DMS53 (cell line): ENCODE data around the gene GP2.
"Not testable (repeated sequence)": the region's sequence is repeated elsewhere in the genome, so short reads cannot be mapped to it uniquely, and the experiment has no call there.

Source experiments
- DNase-seq: peaks from one replicate; lab custom pipeline; 2025; lab: John Stamatoyannopoulos, UW

The GP2 gene

GRCh38 chr16:20325005-20325404 lies 2.3 kb downstream of the GP2 start:
- DNase-seq: no peak

DNA sequence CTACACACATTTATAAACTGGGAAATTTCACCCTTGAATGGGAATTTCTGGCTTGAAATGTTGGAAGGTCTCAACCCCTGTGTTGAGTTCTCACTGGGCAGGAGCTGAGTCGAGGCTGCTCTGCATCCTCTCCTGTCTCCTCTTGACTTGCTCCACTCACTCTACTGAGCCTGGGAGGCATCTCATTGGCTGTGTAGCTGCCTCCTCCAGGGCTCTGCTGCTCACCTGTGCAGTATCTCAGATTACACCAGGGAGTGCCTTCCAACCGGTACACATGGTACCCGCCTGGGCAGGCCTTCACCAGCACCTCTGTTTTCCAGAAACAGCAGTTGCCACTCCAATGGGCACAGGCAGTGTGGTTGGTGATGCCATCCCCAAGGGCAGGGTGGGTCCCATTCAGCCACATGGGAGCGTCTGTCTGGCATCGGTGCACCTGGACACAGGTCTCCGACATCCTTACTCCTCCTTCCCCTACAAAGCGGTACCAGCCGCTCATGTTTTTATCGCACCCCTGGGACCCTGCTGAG lies 3.7 kb downstream of the GP2 start:
- DNase-seq: no peak

GRCh38 chr16:20322696-20323095 lies 4.6 kb downstream of the GP2 start:
- no peak for DNase-seq

GRCh38 chr16:20321671-20322070 lies 5.6 kb downstream of the GP2 start:
- DNase-seq: no peak

DNA sequence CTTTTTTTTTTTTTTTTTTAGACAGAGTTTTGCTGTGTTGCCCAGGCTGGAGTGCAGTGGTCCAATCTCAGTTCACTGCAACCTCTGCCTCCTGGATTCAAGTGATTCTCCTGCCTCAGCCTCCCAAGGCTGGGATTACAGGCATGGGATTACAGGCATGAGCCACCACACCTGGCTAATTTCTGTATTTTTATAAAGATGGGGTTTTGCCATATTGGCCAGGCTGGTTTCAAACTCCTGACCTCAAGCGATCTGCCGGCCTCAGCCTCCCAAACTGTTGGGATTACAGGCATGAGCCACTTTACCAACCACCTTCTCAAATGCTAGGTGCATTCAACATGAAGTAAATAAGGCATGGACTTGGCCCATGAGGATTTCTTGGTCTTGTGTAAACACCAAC lies 6.3 kb downstream of the GP2 start:
- DNase-seq: not testable (repeated sequence)

DNA sequence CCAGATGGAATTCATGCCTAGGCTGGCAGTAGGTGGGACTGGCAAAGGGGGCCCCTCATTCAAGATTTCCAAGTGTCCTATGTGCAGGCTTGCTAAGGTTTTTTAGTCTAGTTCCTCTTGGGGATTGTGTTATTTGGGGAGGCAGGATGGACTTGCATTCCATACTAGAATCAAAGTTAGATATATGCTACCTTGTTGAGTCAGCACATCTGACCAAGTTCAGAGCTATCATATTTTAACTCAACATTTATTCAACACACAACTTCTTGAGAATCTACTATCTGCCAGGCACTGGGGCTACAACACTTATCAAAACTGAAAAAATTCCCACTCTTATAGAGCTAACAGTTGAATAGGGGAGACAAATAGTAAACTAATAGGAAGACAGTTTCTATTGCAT lies 6.7 kb downstream of the GP2 start:
- no peak for DNase-seq

DNA sequence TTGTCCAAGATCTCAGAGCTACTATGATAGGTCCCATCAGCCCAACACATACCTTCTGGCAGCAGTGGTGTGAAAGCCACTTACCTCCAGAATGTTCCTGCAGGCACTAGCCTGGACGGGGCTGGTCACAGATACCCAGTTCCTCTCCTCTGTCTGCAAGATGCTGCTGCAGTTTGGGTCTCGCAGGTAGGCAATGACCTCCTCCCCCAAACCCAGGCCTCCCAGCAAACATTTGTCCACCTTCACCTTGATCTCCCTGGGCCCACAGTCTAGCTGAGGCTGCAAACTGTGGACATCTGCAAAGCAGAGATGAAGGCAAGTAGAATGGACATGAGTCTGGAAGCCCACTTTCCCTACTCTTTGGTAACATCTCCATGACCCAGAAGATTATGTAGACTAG lies 7.1 kb downstream of the GP2 start:
- DNase-seq: no peak

DNA sequence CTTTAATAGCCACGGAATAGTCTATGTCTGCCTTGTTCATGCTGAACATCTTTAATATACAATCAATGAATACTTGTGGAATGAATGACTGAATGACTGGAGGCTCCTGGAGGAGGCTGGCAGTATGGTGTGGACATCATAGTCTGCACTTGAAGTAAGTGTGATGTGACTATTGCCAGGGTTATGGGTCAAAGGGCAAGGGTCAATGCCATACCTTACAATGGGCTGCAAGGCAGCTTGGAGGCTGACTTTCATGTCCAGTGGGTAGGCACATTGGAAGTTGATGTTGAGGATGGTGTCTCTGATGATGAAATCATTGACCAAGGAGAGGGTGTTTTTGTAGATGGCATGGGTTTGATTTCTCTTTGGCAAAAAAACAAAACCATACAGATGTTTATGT lies 7.9 kb downstream of the GP2 start:
- DNase-seq: no peak

DNA sequence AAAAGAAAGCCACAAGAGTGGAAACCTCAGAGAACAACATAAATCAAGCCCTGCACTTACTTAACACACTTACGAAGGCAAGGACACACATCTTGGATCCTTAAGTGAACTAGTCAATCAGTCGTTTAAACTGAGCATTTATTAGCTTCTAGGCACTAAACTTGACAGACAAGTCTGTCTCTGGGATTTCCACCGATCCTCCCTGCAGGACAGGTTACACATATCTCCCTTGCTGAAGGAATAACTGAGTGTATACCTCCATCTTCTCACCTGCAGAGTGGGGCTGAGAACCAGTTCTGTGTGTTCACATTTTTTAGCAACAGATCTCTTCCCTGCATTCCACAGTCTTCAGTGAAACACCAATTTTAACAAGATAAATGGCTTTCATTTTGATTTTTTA lies 8.9 kb downstream of the GP2 start:
- DNase-seq: no peak

- DNase-seq: no peak
Measured at GRCh38 chr16:20318006-20318405, 9.3 kb downstream of the GP2 start.

- DNase-seq: no peak
Measured at GRCh38 chr16:20317117-20317516, 10.2 kb downstream of the GP2 start.

DNA sequence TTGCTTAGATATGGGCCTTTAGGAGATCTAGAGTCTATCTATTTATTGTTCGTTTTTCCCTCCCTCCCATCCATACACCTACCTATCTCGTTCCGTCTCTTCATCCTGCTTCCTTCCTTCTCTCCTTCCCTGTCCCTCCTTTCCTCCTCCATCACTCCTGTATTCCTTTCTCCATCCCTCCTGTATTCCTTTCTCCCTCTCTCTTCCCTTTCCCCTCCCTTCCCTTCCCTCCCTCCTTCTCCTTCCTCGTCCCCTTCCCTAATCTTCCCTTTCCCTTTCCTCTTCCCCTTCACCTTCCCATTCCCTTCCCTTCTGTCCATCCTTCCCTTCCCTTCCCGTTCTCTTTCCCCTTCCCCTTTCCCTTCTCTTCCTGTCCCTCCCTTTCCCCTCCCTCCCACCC lies 10.6 kb downstream of the GP2 start:
- DNase-seq: no peak

GRCh38 chr16:20315764-20316163 lies 11.5 kb downstream of the GP2 start:
- no peak for DNase-seq

DNA sequence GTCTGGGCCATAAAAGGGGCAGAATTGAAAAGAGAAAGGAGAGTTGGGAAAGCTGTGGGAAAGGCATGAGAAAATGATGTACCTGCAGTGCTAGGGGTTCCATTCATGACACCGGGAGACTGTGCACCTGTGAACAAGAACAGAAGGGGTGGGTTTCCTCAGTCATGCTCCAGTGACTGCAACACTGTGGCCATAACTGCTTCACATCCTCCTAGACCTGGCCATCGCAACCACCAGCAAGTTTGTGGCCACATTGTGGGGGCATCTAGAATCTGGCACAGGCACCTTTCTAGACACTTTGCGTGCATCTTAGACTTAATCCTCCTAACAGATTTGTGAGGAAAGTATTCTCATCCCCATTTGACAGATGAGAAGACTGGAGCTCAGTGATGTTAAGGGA lies 12.7 kb downstream of the GP2 start:
- no peak for DNase-seq

- no peak for DNase-seq
Measured at GRCh38 chr16:20313741-20314140, 13.6 kb downstream of the GP2 start.

DNA sequence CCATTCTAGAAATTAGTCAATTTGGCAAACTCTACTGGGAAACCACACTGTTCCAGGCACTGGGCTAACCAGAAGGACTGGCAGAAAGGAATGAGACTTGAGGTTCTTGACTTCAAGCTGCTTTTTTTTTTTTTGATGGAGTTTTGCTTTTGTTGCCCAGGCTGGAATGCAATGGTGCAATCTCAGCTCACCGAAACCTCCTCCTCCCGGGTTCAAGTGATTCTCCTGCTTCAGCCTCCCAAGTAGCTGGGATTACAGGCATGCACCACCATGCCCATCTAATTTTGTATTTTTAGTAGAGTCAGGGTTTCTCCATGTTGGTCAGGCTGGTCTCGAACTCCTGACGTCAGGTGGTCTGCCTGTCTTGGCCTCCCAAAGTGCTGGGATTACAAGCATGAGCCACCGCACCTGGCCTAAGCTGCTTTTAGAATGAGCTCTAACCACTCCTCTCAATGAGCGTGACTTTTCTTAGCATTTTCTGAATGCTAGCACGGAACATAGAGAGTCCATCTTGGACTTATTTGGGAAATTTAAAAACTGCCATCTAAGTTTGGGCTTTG lies 14.7 kb downstream of the GP2 start:
- DNase-seq: not testable (repeated sequence)

- no peak for DNase-seq
Measured at GRCh38 chr16:20311548-20311947, 15.8 kb downstream of the GP2 start.

- DNase-seq: no peak
Measured at GRCh38 chr16:20310421-20311395, 16.6 kb downstream of the GP2 start.

DNA sequence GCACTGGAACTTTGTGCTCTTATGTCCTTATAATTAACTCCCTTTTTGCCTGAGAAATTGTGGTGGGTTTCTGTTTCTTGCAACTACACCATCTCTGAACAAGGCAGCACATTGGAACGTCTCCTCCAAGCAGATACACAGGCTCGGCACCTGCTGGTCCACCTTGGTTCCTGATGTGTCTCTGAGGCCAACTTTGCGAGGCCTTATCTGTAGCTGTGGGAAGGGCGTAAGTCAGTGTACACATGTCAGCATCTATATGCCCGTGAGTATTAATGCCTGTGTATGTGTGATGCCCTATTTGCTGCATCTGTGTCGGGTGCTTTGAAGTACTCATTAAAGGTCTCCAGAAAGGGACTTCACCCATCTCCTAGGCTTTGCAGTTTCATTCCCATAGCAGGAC lies 17.5 kb downstream of the GP2 start:
- DNase-seq: no peak

GRCh38 chr16:20308801-20309590 lies 18.3 kb downstream of the GP2 start:
- no peak for DNase-seq

DNA sequence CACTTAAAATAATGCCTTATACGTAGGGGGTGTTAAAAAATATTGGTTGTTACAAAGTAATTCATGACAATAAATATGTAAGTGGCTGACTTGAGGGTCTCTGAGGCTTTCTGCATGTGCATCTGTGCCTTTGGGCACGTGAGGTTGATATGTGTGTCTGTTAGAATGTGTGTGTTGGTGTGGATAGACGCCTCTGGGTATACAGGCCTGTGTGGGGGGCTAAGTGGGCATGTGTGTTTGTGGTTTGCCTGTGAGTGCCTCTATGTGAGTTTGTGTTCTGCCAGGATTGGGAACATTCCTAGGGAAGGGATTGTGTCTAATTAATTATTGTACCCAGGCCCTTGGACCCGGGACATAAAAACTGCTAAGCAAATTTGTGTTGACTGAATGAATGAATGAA lies 19.0 kb downstream of the GP2 start:
- DNase-seq: no peak

DNA sequence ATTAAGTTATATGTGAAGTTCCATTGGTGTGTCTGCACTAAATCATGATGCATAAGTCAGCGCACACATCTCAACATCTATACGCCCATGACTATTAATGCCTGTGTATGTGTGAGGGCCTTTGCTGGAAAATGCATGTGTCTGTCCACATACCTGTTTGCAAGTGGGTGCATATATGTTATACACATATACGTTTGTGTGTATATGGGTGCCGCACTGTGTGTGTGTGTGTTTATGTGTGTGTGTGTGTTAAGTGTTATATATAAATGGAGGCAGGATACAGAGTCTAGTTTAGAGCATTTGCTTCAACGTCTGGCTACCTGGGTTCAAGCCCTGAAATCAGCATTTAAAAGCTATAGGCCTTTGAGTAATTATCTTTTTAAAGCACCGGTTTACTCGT lies 19.5 kb downstream of the GP2 start:
- DNase-seq: no peak

GRCh38 chr16:20307240-20307671 lies 20.1 kb downstream of the GP2 start:
- DNase-seq: no peak
